HuH-7 (cell line): ENCODE data around the gene PDE6D.

Source experiments
- DNase-seq: peaks from one replicate; pipeline ENCODE4 v3.0.0; 2011; ENCODE audit warnings: low spot score

Gene PDE6D

GRCh38 chr2:231706731-231707624, 74.1 kb downstream of the PDE6D start:
- DNase-seq: peak; percentile 98

GRCh38 chr2:231704017-231704416, 77.1 kb downstream of the PDE6D start:
- no peak for DNase-seq

GRCh38 chr2:231701456-231702373, 79.4 kb downstream of the PDE6D start:
- no peak for DNase-seq

- DNase-seq: no peak
These were observed 82.1 kb downstream of the PDE6D start for GRCh38 chr2:231699006-231699405.

GRCh38 chr2:231696004-231696367, 85.1 kb downstream of the PDE6D start:
- no peak for DNase-seq

GRCh38 chr2:231693956-231694355, 87.1 kb downstream of the PDE6D start:
- DNase-seq: no peak

GRCh38 chr2:231692847-231693246, 88.2 kb downstream of the PDE6D start:
- no peak for DNase-seq

- no peak for DNase-seq
These were observed 89.8 kb downstream of the PDE6D start for GRCh38 chr2:231691251-231691772.

GRCh38 chr2:231689124-231689893, 91.8 kb downstream of the PDE6D start:
- no peak for DNase-seq

- DNase-seq: no peak
These were observed 92.4 kb downstream of the PDE6D start for GRCh38 chr2:231688719-231689118.

- no peak for DNase-seq
These were observed 93.1 kb downstream of the PDE6D start for GRCh38 chr2:231687961-231688360.

GRCh38 chr2:231687133-231687852, 93.8 kb downstream of the PDE6D start:
- peak; percentile 94 for DNase-seq

- DNase-seq: no peak
These were observed 94.6 kb downstream of the PDE6D start for GRCh38 chr2:231686192-231687100.

GRCh38 chr2:231685349-231686191, 95.5 kb downstream of the PDE6D start:
- DNase-seq: no peak

- no peak for DNase-seq
These were observed 96.5 kb downstream of the PDE6D start for GRCh38 chr2:231684314-231685223.

GRCh38 chr2:231683292-231684235, 97.5 kb downstream of the PDE6D start:
- DNase-seq: no peak
